Hepatocyte (in vitro differentiated cells): ENCODE data around the gene UBIAD1.

Experiments
- CTCF ChIP-seq: fragments of 200-600 bp; sonication (generic); IDR thresholded peaks from 2 replicates; pipeline ENCODE4 v1.5.1; 2016; ENCODE audit warnings: antibody characterized with exemption, mild to moderate bottlenecking; ENCODE audit not compliant: poor library complexity
- EZH2 ChIP-seq: fragments of 200-600 bp; sonication (generic); IDR thresholded peaks from 2 replicates; pipeline ENCODE4 v1.6.1; 2016; ENCODE audit warnings: antibody characterized with exemption, mild to moderate bottlenecking, borderline replicate concordance
- EZH2phosphoT487 ChIP-seq: fragments of 200-600 bp; sonication (generic); IDR thresholded peaks from one replicate; pipeline ENCODE4 v1.6.1; 2018; ENCODE audit warnings: antibody characterized with exemption, mild to moderate bottlenecking, low read depth, moderate library complexity; ENCODE audit not compliant: unreplicated experiment, severe bottlenecking

- TF ChIP-seq CTCF (no peak), EZH2 (no peak), EZH2phosphoT487 (no peak)
Observed at GRCh38 chr1:11308699-11309224, 35.8 kb downstream of the UBIAD1 start.
